Gastrocnemius medialis (tissue), 4 donors: ENCODE results near the gene OGFR.

Source experiments
- CTCF ChIP-seq, 5 experiments: fragments of 450-650 bp in 3 of 5; fragments of 200-600 bp in 2 of 5; sonication (generic) in 2 of 5; IDR thresholded peaks in 4 of 5; conservative IDR thresholded peaks in 1 of 5; 1 replicate in 4 of 5; 2 replicates in 1 of 5; pipeline ENCODE4 v1.5.1; 2016 to 2019; ENCODE audit warnings: antibody characterized with exemption in 5 of 5, mild to moderate bottlenecking in 3 of 5, moderate library complexity in 3 of 5
- POLR2A ChIP-seq, 2 donors: fragments of 450-650 bp; IDR thresholded peaks; one replicate each; pipeline ENCODE4 v1.6.1; 2017; ENCODE audit warnings: antibody characterized with exemption in 2 of 2, mild to moderate bottlenecking in 2 of 2, moderate library complexity in 2 of 2

GRCh38 chr20:62816031-62816883 is 11.6 kb downstream of the OGFR start:
- TF ChIP-seq CTCF (IDR thresholded peaks at IDR 0.05 in 4 of 5, conservative IDR thresholded peaks at IDR 0.05 in 1 of 5) (no peak), POLR2A (IDR thresholded peaks at IDR 0.05) (no peak)
